Loucy (cell line): ENCODE data around the gene TIPRL.
A peak's percentile ranks its signal among the peaks of the same experiment; 100 is the strongest.
"Not testable (repeated sequence)": the region's sequence is repeated elsewhere in the genome, so short reads cannot be mapped to it uniquely, and the experiment has no call there.

Source experiments
- H2AFZ ChIP-seq: fragments of 200-600 bp; sonication (generic); 2 replicates; pipeline ENCODE4 v1.6.0; 2016; ENCODE audit warnings: antibody characterized with exemption, mild to moderate bottlenecking, low read length, moderate library complexity
- H3F3A ChIP-seq: fragments of 200-600 bp; 2 replicates; pipeline ENCODE4 v1.6.0; 2016; ENCODE audit warnings: antibody characterized with exemption, low read depth, mild to moderate bottlenecking
- H3K27me3 ChIP-seq: fragments of 200-600 bp; sonication (generic); 2 replicates; pipeline ENCODE4 v1.6.1; 2014; ENCODE audit warnings: low read length, mild to moderate bottlenecking; ENCODE audit not compliant: insufficient read depth, poor library complexity, severe bottlenecking
- H3K36me3 ChIP-seq: fragments of 200-600 bp; sonication (generic); 2 replicates; pipeline ENCODE4 v1.6.1; 2016; ENCODE audit warnings: low read length; ENCODE audit not compliant: insufficient read depth
- H3K4me1 ChIP-seq: fragments of 200-600 bp; sonication (generic); 2 replicates; pipeline ENCODE4 v1.5.1; 2014; ENCODE audit warnings: low read length, mild to moderate bottlenecking; ENCODE audit not compliant: insufficient read depth, poor library complexity, severe bottlenecking
- H3K4me2 ChIP-seq: fragments of 200-600 bp; sonication (generic); 2 replicates; pipeline ENCODE4 v1.6.0; 2014; ENCODE audit warnings: antibody characterized with exemption, low read length, low read depth, mild to moderate bottlenecking; ENCODE audit not compliant: poor library complexity, severe bottlenecking
- H3K4me3 ChIP-seq: fragments of 200-600 bp; sonication (generic); 2 replicates; pipeline ENCODE4 v1.5.1; 2014; ENCODE audit warnings: low read length, mild to moderate bottlenecking, mixed read lengths; ENCODE audit not compliant: poor library complexity, severe bottlenecking
- H3K79me2 ChIP-seq: fragments of 200-600 bp; sonication (generic); 2 replicates; pipeline ENCODE4 v1.6.1; 2014; ENCODE audit warnings: low read length; ENCODE audit not compliant: insufficient read depth
- H3K9ac ChIP-seq: fragments of 200-600 bp; sonication (generic); 2 replicates; pipeline ENCODE4 v1.6.0; 2014; ENCODE audit warnings: mild to moderate bottlenecking, low read depth, low read length, moderate library complexity; ENCODE audit not compliant: poor library complexity, severe bottlenecking
- H3K9me2 ChIP-seq: fragments of 200-600 bp; sonication (generic); replicated peaks from 2 replicates; pipeline ENCODE4 v1.6.1; 2016; ENCODE audit warnings: low read depth, low read length, mixed read lengths
- H3K9me3 ChIP-seq: fragments of 200-600 bp; sonication (generic); 2 replicates; pipeline ENCODE4 v1.6.1; 2014; ENCODE audit warnings: mild to moderate bottlenecking, antibody characterized with exemption, low read length, low read depth; ENCODE audit not compliant: insufficient read depth
- H4K20me1 ChIP-seq: fragments of 200-600 bp; sonication (generic); 2 replicates; pipeline ENCODE4 v1.6.0; 2014; ENCODE audit warnings: antibody characterized with exemption, low read length, mild to moderate bottlenecking; ENCODE audit not compliant: insufficient read depth, poor library complexity, severe bottlenecking
- CTCF ChIP-seq: fragments of 200-600 bp; sonication (generic); conservative IDR thresholded peaks from 2 replicates; pipeline ENCODE4 v1.5.1; 2014; ENCODE audit warnings: mild to moderate bottlenecking, antibody characterized with exemption, low read length
- EZH2phosphoT487 ChIP-seq: fragments of 200-600 bp; IDR thresholded peaks from 2 replicates; pipeline ENCODE4 v1.6.1; 2018; ENCODE audit warnings: antibody characterized with exemption, mild to moderate bottlenecking, moderate library complexity, borderline replicate concordance

Gene TIPRL

GRCh38 chr1:168178227-168178637 is 530 bp upstream of the TIPRL start:
- H3K36me3 ChIP-seq: no peaks in the 10 kb centered on the region
- peak overlapping the region; percentile 97 for H2AFZ ChIP-seq
- TF ChIP-seq EZH2phosphoT487: no peak
- TF ChIP-seq CTCF: no peak
- peaks cover 48% of the 10 kb centered on the region for H3K27me3 ChIP-seq
- peak overlapping the region; percentile 92 for H3K4me3 ChIP-seq
- peak overlapping the region; percentile 78 for H3K9ac ChIP-seq
- H4K20me1 ChIP-seq: peaks cover 31% of the 10 kb centered on the region
- H3K79me2 ChIP-seq: peaks cover 42% of the 10 kb centered on the region
- H3K9me3 ChIP-seq: no peaks in the 10 kb centered on the region
- peaks cover 33% of the 10 kb centered on the region for H3K4me1 ChIP-seq
- no peaks in the 10 kb centered on the region for H3F3A ChIP-seq
- H3K9me2 ChIP-seq: no peaks in the 10 kb centered on the region
- H3K4me2 ChIP-seq: peak overlapping the region; percentile 69

- Histone ChIP-seq H3K4me1 (peaks cover 43% of the 10 kb centered on the region), H3K9me2 (no peaks in the 10 kb centered on the region), H3K9me3 (no peaks in the 10 kb centered on the region), H2AFZ (peak overlapping the region; percentile 97), H3K36me3 (peaks cover 4% of the 10 kb centered on the region; the same call in 1 of the 2 replicates), H3K9ac (peak overlapping the region; percentile 78), H3K79me2 (peaks cover 54% of the 10 kb centered on the region), H3K4me2 (peak overlapping the region; percentile 87), H4K20me1 (peaks cover 43% of the 10 kb centered on the region), H3K4me3 (peak overlapping the region; percentile 92), H3F3A (no peaks in the 10 kb centered on the region), H3K27me3 (peaks cover 35% of the 10 kb centered on the region)
- TF ChIP-seq EZH2phosphoT487 (no peak), CTCF (no peak)
These were observed 831 bp downstream of the TIPRL start for GRCh38 chr1:168179438-168180147.

GRCh38 chr1:168180148-168180524 is 1.4 kb downstream of the TIPRL start:
- H3K9ac ChIP-seq: peak overlapping the region; percentile 78
- peak overlapping the region; percentile 87 for H3K4me2 ChIP-seq
- H3F3A ChIP-seq: no peaks in the 10 kb centered on the region
- peak overlapping the region; percentile 92 for H3K4me3 ChIP-seq
- H3K9me2 ChIP-seq: no peaks in the 10 kb centered on the region
- H3K79me2 ChIP-seq: peaks cover 59% of the 10 kb centered on the region
- no peak for TF ChIP-seq CTCF
- no peak for TF ChIP-seq EZH2phosphoT487
- peaks cover 43% of the 10 kb centered on the region for H4K20me1 ChIP-seq
- H3K36me3 ChIP-seq: peaks cover 6% of the 10 kb centered on the region
- H3K4me1 ChIP-seq: peaks cover 43% of the 10 kb centered on the region
- no peaks in the 10 kb centered on the region for H3K9me3 ChIP-seq
- H2AFZ ChIP-seq: no peak overlapping the region
- H3K27me3 ChIP-seq: peaks cover 29% of the 10 kb centered on the region

GRCh38 chr1:168181063-168181720 is 2.4 kb downstream of the TIPRL start:
- H3F3A ChIP-seq, H3K9ac ChIP-seq, H3K9me2 ChIP-seq, H2AFZ ChIP-seq, H3K9me3 ChIP-seq, H3K4me3 ChIP-seq: not testable (repeated sequence)
- Histone ChIP-seq H3K79me2 (peaks cover 62% of the 10 kb centered on the region), H3K27me3 (peaks cover 19% of the 10 kb centered on the region), H4K20me1 (peaks cover 43% of the 10 kb centered on the region), H3K36me3 (peaks cover 13% of the 10 kb centered on the region), H3K4me1 (peaks cover 43% of the 10 kb centered on the region), H3K4me2 (peak overlapping the region; percentile 62)
